GM21360 (cell line): ENCODE data around the gene TUBGCP4.

Experiments used
- ATAC-seq: cut with Tn5 transposase; IDR thresholded peaks from one replicate; pipeline ENCODE4 v1.9.1; 2021; ENCODE audit warnings: mild to moderate bottlenecking, moderate library complexity; ENCODE audit not compliant: unreplicated experiment

TUBGCP4 gene

DNA sequence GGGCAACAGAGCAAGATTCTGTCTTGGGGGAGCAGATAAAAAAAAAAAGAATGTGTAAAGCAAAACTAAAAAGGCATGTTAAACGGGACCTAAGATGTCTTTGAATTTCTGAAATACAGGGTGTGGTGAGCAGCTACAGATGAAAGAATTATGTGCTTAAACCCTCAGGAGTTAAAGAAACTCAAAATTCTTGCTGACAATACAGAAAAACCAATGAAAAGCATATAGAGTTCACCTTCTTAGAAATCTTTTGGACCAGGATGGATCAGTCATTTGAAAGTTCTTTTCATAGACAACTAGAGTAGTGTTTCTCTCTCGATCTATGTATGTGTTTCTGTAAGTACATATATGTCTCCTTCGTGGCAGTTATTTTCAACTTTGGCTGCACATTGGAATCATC, 31.4 kb downstream of the TUBGCP4 start:
- no peak for ATAC-seq

DNA sequence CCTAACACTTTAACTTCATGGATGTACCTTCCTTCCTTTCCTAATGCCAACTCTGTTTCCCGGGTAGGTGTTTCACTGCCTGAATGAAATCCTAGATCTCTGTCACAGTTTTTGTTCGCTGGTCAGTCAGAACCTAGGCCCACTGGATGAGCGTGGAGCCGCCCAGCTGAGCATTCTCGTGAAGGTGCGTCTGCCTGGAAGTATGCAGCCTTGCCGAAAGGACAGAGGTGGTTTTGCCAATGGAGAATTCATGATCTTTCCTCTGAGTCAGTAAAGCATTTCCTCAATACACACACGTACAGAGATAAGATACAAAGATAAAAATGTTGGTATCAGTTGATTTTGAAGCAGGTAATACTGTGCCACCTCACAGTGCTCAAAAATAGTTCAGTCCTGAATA, 32.7 kb downstream of the TUBGCP4 start:
- ATAC-seq, result no peak

DNA sequence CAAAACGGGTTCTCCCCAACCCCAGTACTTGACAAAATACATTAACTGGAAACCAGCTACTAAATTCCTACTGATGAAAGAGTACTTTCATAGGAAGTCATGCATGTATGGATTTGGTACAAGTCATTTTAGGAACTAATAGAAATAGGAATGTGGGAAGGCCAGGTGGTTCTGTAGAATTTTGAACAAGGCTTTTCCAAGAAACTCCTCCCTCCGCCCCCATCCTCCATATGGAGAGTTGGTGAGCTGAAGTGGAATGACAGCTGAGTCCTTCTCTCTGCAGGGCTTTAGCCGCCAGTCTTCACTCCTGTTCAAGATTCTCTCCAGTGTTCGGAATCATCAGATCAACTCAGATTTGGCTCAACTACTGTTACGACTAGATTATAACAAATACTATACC, 33.2 kb downstream of the TUBGCP4 start:
- no peak for ATAC-seq

DNA sequence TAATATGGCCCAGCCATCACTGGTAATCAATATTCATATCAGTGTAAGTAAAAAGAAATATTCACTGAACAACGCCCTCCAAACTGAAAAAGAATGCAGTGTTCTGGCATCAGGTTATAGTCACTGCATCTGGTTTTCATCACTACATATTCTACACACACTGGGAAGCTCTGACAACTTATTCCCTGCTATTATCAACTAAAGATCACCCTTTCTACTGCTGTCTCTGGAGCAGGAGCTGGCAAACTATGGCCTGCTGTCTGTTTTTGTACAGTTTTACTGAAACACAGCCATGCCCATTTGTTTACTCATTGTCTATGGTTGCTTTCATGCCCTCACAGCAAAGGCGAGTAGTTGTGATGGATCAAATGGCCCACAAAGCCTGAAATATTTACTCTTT, 35.3 kb downstream of the TUBGCP4 start:
- ATAC-seq, result no peak

DNA sequence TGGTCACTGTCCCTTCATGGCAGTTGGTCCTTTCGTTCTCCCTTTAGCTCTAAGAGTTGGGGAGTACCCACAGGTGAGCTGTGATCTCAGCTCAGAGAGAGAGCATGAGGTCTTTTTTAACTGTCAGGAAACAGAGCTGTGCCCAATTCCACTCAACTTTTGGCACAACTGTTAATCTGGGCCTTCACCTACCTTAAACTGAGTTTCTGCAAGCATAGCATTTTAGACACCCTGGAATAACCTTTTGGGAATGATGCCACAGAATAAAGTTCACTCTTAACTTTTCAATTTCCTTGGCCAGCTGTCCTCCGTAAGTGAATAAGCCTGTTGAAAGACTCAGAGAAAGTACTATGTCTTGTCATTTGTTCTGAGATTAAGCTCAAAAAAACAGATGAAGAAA, 35.9 kb downstream of the TUBGCP4 start:
- ATAC-seq, result no peak

DNA sequence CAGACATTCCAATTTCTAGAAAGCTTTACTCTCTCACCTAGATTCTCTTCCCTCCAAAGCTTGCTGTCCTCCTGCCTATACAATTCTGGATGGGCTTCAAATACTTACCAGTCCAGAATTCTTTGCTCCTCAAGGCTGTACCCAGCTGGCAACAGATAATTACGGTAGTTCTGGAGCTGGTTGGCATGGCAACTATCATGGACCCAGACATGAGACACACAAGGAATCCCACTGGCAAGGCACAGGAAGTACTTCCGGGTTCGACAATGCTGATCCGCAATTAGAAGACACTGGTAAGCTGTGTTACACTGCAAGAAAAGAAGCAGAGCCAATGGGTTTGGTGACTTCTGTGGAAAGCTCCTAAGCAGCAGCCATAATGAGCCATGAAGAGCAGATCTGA, 37.9 kb downstream of the TUBGCP4 start:
- no peak for ATAC-seq

DNA sequence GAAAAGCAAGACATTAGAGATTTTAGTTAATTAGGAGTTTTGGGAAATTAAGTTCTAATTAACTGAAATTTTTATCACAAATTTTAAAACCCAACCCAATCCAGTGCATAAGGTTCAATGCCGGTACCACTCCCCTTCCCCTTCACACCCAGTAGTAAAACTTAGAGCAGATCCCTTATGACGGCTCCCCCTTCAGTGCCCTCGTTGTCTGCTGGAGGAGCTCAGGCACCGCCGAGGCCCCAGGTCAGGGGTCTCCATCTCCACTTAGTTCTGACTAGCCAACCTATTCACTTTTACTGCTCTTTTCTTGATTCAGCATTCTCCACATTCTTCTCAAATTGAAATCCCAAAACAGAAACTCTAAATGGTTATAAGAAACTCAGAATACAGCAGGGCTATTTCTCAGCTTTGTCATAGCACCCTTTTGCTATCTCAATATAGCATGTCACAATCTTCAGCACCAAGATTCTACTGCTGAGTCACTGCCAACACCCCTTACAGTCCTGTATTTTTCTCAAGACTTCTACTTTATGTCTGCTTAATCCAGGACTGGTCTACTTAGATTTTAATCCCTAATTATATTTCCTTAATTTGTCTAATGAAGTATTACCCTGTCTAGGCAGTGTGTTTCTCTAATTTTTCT, 39.8 kb downstream of the TUBGCP4 start:
- ATAC-seq, result no peak

DNA sequence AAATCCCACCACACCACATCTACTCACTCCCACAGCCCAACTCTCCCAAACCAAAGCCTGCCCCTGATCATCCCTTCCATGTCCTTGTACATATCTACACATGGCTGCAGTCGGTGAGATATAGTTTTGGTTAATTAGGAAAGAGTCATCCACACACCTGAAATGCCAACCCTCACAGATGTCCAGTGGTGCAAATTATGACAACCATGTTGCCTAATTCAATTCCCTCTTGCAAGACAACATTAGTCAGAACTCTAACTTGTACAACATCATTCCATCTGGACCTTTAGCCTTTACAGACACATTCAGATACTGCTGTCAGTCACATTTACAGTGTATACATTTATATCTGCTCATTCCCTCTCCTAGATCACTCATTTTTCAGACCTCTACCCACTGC, 41.2 kb downstream of the TUBGCP4 start:
- ATAC-seq, result no peak

DNA sequence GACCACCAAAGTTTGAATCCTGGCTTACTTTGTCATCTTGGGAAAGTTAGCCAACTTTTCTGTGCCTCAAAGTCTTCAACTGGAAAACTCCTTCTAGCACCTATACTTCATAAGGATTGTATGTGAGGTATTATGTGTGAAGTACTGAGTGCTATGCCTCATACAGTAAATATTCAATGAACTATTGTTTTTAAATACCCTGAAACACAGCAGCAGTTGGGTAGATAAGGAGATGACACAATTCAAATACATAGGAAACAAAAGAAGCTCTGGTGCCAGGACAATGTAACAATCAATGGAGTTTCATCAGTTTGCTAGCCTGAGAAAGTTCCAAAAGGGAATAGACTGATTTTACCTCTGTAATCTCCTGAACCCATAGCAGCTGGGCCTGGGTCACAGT, 43.3 kb downstream of the TUBGCP4 start:
- ATAC-seq, result no peak

DNA sequence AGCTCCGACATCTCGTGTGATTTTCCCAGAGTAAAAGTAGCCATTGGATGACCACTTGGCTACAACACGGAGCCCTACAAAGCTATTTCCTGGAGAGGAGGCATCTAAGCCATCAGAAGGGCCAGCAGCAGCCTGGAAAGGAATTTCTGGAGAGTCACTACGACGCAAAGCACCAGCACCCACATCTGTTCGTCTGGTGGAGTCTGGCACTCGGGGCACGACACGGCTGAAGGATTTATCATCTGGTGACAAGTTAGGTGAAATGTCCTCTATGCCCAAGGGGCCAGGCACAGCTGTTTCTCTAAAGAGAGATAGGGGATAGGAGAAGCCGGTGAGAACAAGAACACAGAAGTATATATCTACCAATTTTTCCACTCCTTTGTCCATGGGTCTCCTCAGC, 49.5 kb downstream of the TUBGCP4 start:
- ATAC-seq, result no peak

DNA sequence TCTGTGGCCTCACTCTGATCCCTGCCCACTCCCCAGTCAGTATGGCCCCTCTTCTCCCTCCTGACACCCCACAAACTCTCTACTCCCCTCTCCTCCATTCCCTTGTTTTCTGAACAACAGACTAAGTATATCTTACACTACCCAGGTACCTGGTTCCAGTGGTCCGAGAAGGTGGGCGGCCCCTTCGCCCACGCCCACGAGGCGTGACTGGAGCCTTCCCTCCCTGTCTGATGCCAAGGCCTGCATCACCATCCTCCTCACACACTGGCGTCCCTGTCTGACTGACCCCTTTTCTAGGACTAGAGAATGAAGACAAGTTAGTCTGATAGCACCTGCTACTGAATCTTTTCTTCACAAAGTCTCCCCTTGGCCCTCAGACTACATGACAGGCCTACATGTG, 50.0 kb downstream of the TUBGCP4 start:
- ATAC-seq, result no peak

DNA sequence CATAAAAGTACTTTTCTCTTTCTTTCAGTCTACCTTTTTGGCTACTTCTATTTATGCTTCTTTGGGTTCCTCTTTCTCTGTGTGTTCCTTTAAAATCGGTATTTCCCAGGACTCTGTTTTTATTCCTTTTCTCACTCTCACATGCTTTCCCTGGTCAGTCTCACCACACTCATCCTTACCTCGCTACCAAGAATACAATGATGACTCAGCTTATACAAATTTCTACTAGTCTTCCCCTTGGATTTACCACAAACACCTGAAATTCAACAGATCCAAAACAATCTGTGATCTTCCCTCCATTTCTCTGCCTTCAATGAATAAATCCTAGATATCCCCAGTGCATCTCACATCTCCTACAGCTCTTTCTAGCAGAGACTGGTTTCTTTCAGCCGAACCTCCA, 52.9 kb downstream of the TUBGCP4 start:
- ATAC-seq, result no peak

DNA sequence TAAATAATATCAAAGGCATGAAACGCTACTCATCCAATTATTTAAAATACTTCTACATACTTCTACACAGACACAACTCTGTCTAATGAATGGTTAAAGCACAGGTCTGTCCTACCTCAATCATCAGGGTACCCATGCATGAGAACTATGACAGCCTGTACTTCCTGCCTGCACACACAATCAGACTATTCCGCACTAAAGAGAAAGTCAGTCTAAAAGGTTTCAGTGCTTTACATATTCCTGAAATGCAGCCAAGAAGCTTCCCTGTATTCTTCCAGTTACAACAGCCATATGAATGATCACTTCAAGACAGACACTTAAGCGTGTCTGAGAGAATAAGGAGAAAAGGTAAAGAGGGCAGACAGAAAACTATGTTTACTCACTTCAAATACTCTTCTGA, 58.8 kb downstream of the TUBGCP4 start:
- no peak for ATAC-seq

DNA sequence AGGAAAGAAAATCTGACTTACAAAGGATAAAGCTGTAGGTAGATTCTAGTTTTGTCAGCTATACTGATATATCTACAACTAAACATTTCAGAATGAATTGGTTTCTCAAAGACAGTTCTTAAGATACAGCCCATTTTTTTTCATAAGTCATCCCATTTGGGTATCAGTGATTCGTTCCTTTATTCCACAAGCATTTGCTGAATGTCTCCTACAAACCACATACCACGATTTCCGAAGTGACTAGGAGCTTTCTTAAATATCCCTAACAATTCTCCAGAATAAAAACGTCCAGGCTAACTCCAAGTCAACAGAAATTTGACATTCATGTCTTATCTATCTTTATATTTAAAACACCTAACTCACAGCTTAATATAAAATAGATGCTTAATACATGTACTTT, 62.3 kb downstream of the TUBGCP4 start:
- no peak for ATAC-seq

DNA sequence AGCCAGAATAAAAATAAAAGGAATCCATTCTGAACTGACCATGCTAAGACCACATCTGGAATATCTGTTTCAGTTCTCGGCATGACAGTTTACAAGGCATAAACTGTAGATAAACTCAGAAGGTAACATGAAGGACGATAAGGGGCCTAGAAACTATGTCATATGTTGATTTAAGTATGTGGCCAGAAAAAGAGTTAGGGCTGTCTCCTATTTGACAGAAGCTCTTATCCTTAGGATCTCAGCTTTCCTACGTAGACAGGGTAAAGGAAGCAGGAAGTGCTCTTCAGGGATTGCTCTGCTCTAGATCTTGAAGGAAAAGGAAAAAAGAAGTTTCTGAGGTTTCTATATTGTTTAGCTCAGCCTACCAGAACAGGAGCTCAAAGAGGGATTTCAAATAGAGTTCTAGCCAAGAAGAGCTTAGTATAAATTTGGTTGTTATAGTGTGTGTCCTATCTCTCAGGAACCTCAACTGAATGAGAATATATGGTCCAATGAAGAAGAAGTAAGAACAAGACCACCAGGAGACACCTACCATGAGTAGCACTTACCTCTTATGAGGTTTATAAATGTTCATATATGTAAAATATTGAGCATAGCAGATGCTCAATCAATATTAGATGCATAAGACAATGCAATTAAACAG, 62.9 kb downstream of the TUBGCP4 start:
- no peak for ATAC-seq

DNA sequence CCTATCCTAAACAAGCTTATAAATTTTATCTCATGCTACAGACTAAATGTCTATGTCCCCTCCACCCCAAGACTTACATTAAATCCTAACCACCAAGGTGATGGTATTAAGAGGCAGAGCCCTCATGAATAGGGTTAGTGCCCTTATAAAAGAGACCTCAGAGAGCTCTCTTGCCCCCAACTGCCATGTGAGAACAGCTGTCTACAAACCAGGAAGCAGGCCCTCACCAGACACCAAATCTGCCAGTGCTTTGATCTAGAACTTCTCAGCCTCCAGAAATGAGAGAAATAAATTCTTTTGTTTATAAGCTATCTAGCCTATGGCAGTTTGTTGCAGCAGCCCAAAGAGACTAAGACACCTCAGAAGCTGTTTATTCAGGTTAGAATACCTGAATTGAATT, 63.5 kb downstream of the TUBGCP4 start:
- ATAC-seq, result no peak

DNA sequence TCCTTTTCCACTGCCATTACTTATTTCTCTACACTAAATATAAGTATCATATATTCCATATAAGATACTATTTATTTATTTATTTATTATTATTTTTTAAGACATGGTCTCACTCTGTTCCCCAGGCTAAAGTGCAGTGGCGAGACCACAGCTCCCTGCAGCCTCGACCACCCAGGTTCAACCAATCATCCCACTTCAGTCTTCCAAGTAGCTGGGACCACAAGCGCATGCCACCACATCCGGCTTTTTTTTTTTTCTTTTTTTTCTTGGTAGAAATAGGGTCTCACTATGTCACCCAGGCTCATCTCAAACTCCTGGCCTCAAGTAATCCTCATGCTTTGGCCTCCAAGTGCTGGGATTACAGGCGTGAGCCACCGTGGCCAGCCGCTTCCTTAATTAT, 65.5 kb downstream of the TUBGCP4 start:
- no peak for ATAC-seq

DNA sequence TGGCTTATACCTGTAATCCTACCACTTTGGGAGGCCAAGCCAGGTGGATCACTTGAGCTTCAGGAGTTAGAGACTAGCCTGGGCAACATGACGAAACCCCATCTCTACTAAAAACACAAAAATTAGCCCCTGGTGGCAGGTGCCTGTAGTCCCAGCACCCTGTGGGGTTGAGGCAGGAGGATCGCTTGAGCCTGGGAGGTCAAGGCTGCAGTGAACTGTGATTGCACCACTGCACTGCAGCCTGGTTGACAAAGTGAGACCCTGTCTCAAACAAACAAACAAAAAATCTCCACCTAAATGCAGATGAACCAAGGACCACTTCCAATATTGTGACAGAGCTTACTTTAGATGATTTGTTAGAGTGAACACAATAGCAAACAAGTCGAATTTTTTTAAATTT, 68.4 kb downstream of the TUBGCP4 start:
- ATAC-seq, result no peak

DNA sequence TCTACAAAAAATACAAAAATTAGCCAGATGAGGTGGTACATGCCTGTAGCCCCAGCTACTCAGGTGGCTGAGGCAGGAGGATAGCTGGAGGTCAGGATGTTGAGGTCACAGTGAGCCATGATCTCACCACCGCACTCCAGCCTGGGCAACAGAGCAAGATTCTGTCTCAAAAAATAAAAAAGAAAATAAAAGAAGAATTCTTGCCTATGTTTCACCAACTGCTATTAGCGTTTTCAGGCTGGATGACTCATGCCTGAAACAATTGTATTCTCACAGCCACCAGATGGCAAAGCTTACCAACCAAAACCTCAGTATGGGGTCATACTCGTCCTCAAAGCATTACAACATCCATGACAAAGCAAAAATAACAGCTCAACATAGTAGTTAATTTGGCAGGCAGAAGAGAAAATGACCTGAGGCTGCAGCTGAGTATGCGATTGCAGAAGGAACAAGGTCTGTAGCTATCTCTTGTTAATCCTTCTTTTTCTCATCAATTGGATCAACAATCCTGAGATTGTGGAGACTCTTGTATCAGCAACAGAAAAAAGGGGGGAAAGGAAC, 69.9 kb downstream of the TUBGCP4 start:
- no peak for ATAC-seq

DNA sequence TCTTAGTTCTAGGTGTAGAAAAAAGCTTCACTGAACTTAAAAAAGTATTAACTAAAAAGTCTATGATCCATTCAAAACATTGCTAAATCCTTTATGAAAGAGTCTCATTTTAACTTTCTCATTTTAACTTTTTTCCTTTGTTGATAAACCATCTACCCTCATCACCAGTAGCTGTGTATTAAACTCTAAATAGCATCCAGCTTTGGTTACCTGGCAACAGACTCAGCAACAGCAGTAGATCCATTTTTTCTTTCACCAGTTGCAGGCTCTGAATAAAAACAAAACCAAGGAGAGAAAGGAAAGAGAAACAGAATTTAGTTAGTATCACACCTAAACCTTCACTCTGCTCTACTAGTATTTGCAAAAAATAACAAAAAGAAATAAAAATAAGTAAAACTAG, 70.4 kb downstream of the TUBGCP4 start:
- no peak for ATAC-seq

DNA sequence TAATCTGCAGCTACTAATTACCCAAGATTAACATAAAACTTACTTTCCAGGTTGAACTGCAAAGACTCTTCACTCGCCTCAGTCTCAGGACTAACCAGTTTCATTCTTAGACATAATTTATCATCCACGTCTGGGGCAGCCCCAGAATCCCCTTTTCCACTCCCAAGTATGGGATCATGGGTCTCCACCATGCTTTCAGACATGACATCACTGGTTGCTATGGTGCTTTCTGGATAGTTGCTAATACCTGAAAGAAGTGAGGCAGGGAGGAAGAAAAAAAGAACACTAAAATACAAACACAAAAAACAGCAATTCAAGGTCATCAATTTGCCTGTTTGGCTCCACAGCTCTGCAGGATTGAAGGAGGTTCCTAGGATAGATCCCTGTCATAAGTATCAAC, 75.4 kb downstream of the TUBGCP4 start:
- no peak for ATAC-seq

DNA sequence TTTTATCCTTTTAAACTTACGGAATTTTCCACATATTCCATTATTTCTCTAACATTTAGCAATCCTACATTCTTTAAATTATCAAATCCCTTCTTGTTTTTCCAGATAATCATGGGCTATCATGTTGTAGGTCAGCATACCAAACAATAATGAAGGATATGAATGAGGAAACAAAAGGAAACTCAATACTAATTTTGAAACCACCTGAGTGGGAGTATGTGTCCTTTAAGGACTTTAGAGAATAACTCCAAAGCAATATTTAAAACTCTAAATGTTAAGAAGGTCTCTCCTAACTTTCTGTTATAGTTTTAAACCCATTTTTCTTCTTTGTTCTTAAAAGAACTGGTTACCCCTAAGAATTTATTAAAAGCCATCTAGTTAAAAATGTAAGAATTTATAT, 79.1 kb downstream of the TUBGCP4 start:
- no peak for ATAC-seq
